Right atrium auricular region (tissue), 2 donors: ENCODE results near the gene ZNF804A. TPM values are rescaled to one million over a fixed set of nuclear protein-coding genes. Genes with fewer than 3 reads are reported as not detected.

Experiments
- DNase-seq: peaks from one replicate; pipeline ENCODE4 v3.0.0-alpha.2; 2019; ENCODE audit warnings: low spot score
- H3K27ac ChIP-seq, 2 donors: fragments of 200-600 bp; sonication (generic); 1 replicate in 1 of 2; 2 replicates in 1 of 2; pipeline ENCODE4 v1.5.1; 2016 to 2019
- H3K27me3 ChIP-seq, 2 donors: fragments of 200-600 bp; sonication (generic); one replicate each; pipeline versions ENCODE4 v1.5.1 to v1.6.0; 2017 to 2019
- H3K36me3 ChIP-seq: fragments of 200-600 bp; sonication (generic); one replicate; pipeline ENCODE4 v1.5.1; 2016
- H3K4me1 ChIP-seq, 2 donors: fragments of 200-600 bp; sonication (generic); one replicate each; pipeline versions ENCODE4 v1.5.1 to v1.6.0; 2017 to 2019
- H3K4me3 ChIP-seq, 2 donors: fragments of 200-600 bp; sonication (generic); 1 replicate in 1 of 2; 2 replicates in 1 of 2; pipeline ENCODE4 v1.5.1; 2017 to 2019; ENCODE audit warnings: mild to moderate bottlenecking in 1 of 2, moderate library complexity in 1 of 2
- H3K9me3 ChIP-seq, 2 donors: fragments of 200-600 bp; sonication (generic); one replicate each; pipeline ENCODE4 v1.5.1; 2019
- total RNA-seq, 2 donors: library from RNA; depleted of rRNA; stranded (reverse); fragments of >200 nt; gene quantifications; one replicate each; pipeline ENCODE4 v1.1.0, GENCODE V29; 2016
- TF ChIP-seq, protein P1 (sequence below), 2 donors: fragments of 200-600 bp; sonication (generic); IDR thresholded peaks; one replicate each; pipeline ENCODE4 v1.5.1; 2019; ENCODE audit warnings: antibody characterized with exemption in 2 of 2

ZNF804A gene
- total RNA-seq, 2 donors from 2014 or later = not detected

GRCh38 chr2:184769023-184769422 lies 170.7 kb downstream of the ZNF804A start:
- no peaks in the 10 kb centered on the region for H3K9me3 ChIP-seq
- DNase-seq = no peak
- H3K4me3 ChIP-seq = no peak overlapping the region
- H3K36me3 ChIP-seq = no peaks in the 10 kb centered on the region
- no peak overlapping the region for H3K27ac ChIP-seq
- TF ChIP-seq, protein P1, sequence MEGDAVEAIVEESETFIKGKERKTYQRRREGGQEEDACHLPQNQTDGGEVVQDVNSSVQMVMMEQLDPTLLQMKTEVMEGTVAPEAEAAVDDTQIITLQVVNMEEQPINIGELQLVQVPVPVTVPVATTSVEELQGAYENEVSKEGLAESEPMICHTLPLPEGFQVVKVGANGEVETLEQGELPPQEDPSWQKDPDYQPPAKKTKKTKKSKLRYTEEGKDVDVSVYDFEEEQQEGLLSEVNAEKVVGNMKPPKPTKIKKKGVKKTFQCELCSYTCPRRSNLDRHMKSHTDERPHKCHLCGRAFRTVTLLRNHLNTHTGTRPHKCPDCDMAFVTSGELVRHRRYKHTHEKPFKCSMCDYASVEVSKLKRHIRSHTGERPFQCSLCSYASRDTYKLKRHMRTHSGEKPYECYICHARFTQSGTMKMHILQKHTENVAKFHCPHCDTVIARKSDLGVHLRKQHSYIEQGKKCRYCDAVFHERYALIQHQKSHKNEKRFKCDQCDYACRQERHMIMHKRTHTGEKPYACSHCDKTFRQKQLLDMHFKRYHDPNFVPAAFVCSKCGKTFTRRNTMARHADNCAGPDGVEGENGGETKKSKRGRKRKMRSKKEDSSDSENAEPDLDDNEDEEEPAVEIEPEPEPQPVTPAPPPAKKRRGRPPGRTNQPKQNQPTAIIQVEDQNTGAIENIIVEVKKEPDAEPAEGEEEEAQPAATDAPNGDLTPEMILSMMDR (IDR thresholded peaks at IDR 0.05) = no peak
- H3K4me1 ChIP-seq = no peaks in the 10 kb centered on the region
- H3K27me3 ChIP-seq = no peaks in the 10 kb centered on the region

GRCh38 chr2:184769686-184770085 lies 171.4 kb downstream of the ZNF804A start:
- no peaks in the 10 kb centered on the region for H3K27me3 ChIP-seq
- no peaks in the 10 kb centered on the region for H3K36me3 ChIP-seq
- H3K27ac ChIP-seq = no peak overlapping the region
- H3K4me3 ChIP-seq = no peak overlapping the region
- no peaks in the 10 kb centered on the region for H3K4me1 ChIP-seq
- no peaks in the 10 kb centered on the region for H3K9me3 ChIP-seq
- TF ChIP-seq, protein P1 (IDR thresholded peaks at IDR 0.05) = no peak
- DNase-seq = no peak

- H3K9me3 ChIP-seq = no peaks in the 10 kb centered on the region
- no peak overlapping the region for H3K27ac ChIP-seq
- no peak overlapping the region for H3K4me3 ChIP-seq
- H3K36me3 ChIP-seq = no peaks in the 10 kb centered on the region
- no peaks in the 10 kb centered on the region for H3K27me3 ChIP-seq
- no peak for DNase-seq
- H3K4me1 ChIP-seq = no peaks in the 10 kb centered on the region
- TF ChIP-seq, protein P1 (IDR thresholded peaks at IDR 0.05) = no peak
Observed at GRCh38 chr2:184779777-184780176, 181.4 kb downstream of the ZNF804A start.

DNA sequence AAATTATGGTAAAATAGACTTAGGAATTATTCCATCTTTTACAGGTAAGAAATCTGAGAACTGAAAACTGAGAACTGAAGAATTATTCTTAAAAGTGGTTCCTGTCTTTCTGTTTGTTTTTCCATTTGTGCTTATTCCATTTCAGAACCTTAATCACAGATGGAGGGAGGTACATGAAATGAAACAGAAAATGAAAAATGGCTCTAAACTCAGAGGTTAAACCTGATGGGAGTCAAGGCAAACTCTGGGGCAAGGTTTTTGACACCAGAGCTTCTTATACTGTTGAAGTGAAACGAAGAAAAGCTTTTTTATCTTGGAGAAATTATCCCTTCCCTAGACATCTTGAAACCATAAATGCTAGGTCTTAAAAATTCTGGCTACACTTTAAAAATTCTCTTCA lies 182.1 kb downstream of the ZNF804A start:
- H3K27ac ChIP-seq = no peak overlapping the region
- no peaks in the 10 kb centered on the region for H3K4me1 ChIP-seq
- H3K4me3 ChIP-seq = no peak overlapping the region
- TF ChIP-seq, protein P1 (IDR thresholded peaks at IDR 0.05) = no peak
- no peaks in the 10 kb centered on the region for H3K27me3 ChIP-seq
- no peaks in the 10 kb centered on the region for H3K9me3 ChIP-seq
- no peaks in the 10 kb centered on the region for H3K36me3 ChIP-seq
- DNase-seq = no peak

DNA sequence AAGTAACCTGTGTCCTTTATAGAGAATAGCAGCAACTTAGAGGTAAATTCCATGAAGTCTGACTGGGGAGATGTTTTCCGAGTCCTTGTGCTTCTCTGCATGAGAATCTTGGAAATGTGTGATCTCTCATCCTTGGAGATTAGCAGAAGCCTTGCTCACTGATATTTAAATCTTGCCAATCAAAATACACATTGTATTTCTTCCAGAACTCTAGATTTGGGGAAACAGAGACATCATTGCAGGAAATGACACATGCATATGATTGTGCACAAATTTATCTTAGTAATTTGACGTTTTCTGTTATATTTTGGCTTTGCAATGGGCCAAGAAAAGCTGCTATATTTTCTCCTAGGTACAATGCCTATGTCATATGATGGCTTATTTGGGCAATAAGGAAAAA lies 182.6 kb downstream of the ZNF804A start:
- TF ChIP-seq, protein P1 (IDR thresholded peaks at IDR 0.05) = no peak
- no peaks in the 10 kb centered on the region for H3K9me3 ChIP-seq

DNA sequence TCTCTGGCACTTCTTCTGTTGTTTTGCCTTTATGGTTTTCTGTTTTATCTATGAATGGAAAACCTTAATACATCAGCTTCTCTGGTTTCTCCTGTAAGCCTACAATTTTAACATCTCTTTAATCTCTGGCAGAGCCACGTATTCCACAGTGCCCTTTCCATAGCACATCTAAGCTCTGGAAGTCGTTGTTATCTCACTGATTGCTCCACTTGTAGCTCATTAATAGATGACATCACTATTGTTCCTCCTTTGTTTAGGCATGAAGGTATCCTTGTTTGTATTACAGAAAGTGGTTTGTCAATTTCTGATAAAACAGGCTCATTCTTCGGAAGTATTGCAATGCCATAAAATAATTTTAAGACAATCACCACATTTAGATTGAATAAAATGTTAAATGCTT lies 185.2 kb downstream of the ZNF804A start:
- Histone ChIP-seq H3K4me3 (no peak overlapping the region), H3K36me3 (no peaks in the 10 kb centered on the region), H3K27me3 (no peaks in the 10 kb centered on the region), H3K4me1 (no peaks in the 10 kb centered on the region), H3K27ac (no peak overlapping the region), H3K9me3 (no peaks in the 10 kb centered on the region)
- DNase-seq = no peak
- TF ChIP-seq, protein P1 (IDR thresholded peaks at IDR 0.05) = no peak

More for the DNA sequence above, 182.6 kb downstream of the ZNF804A start:
- DNase-seq = no peak
- Histone ChIP-seq H3K36me3 (no peaks in the 10 kb centered on the region), H3K4me3 (no peak overlapping the region), H3K4me1 (no peaks in the 10 kb centered on the region), H3K27ac (no peak overlapping the region), H3K27me3 (no peaks in the 10 kb centered on the region)
